Medulla oblongata (tissue), 1 donor: Measurements from ENCODE around the gene CAPN12.

Experiments used
- DNase-seq: peaks from one replicate; pipeline ENCODE4 v3.0.0-alpha.2; 2015; ENCODE audit errors: extremely low spot score

Gene CAPN12

DNA sequence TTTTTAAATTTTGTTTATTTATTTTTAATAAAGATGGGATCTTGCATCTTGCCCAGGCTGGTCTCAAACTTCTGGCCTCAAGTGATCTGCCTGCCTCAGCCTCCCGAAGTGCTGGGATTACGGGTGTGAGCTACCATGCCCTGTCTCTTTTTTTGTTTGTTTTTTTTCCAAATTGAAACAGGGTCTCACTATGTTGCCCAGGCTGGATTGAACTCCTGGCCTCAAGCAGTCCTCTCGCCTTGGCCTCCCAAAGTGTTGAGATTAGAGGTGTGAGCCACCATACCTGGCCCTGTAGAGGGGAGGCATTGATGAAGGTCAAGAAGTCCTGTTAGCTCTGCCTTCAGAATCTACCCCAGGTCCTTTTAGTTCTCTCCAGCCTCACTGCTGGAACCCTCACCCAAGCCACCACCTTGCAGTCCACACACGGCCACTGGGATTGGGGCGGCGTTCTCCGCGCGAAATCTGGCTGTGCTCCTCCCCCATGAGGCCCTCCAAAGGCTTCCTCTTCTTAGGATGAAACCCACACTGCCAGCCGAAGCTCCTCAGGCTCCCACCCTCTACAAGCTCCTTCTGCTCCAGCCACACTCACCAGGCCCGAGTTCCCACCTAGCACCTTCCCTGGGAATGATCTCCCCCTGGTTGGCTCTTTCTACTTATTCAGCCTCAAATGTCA, 61.9 kb downstream of the CAPN12 start:
- no peak for DNase-seq
